KMS-11 (cell line): ENCODE measurements around the gene NXN.

ENCODE experiments used
- H2AFZ ChIP-seq: fragments of 200-600 bp; sonication (generic); 2 replicates; pipeline ENCODE4 v1.6.1; 2016; ENCODE audit warnings: antibody characterized with exemption, mixed run types, low read depth
- H3K27ac ChIP-seq: fragments of 200-600 bp; sonication (generic); 2 replicates; pipeline ENCODE4 v1.6.1; 2016; ENCODE audit warnings: mild to moderate bottlenecking, mixed run types
- H3K27me3 ChIP-seq: fragments of 200-600 bp; sonication (generic); 2 replicates; pipeline ENCODE4 v1.6.1; 2017; ENCODE audit warnings: mild to moderate bottlenecking, low read depth, mixed run types, moderate library complexity; ENCODE audit not compliant: insufficient read depth
- H3K36me3 ChIP-seq: fragments of 200-600 bp; sonication (generic); 2 replicates; pipeline ENCODE4 v1.6.1; 2017; ENCODE audit warnings: mild to moderate bottlenecking, mixed run types; ENCODE audit not compliant: insufficient read depth
- H3K4me1 ChIP-seq: fragments of 200-600 bp; sonication (generic); 2 replicates; pipeline ENCODE4 v1.6.1; 2016; ENCODE audit warnings: mild to moderate bottlenecking, low read depth, mixed run types; ENCODE audit not compliant: poor library complexity, severe bottlenecking
- H3K4me2 ChIP-seq: fragments of 200-600 bp; sonication (generic); 2 replicates; pipeline ENCODE4 v1.7.0; 2016; ENCODE audit warnings: mild to moderate bottlenecking, mixed run types
- H3K4me3 ChIP-seq: fragments of 200-600 bp; sonication (generic); IDR thresholded peaks from 2 replicates; pipeline ENCODE4 v1.6.1; 2017; ENCODE audit warnings: low read depth, low read length, mixed read lengths; ENCODE audit not compliant: insufficient read depth
- H3K79me2 ChIP-seq: fragments of 200-600 bp; sonication (generic); 2 replicates; pipeline ENCODE4 v1.6.1; 2016; ENCODE audit warnings: low read depth, mixed run types; ENCODE audit not compliant: insufficient read depth
- H3K9ac ChIP-seq: fragments of 200-600 bp; sonication (generic); 2 replicates; pipeline ENCODE4 v1.6.1; 2016; ENCODE audit warnings: mild to moderate bottlenecking, mixed run types
- H4K20me1 ChIP-seq: fragments of 200-600 bp; sonication (generic); 2 replicates; pipeline ENCODE4 v1.6.1; 2016; ENCODE audit warnings: mild to moderate bottlenecking, mixed run types; ENCODE audit not compliant: insufficient read depth
- TF ChIP-seq, protein P1 (sequence below): fragments of 200-600 bp; sonication (generic); conservative IDR thresholded peaks from 2 replicates; pipeline ENCODE4 v1.6.1; 2017; ENCODE audit warnings: low read depth, mild to moderate bottlenecking, antibody characterized with exemption, low read length, moderate library complexity, mixed read lengths

NXN gene

DNA sequence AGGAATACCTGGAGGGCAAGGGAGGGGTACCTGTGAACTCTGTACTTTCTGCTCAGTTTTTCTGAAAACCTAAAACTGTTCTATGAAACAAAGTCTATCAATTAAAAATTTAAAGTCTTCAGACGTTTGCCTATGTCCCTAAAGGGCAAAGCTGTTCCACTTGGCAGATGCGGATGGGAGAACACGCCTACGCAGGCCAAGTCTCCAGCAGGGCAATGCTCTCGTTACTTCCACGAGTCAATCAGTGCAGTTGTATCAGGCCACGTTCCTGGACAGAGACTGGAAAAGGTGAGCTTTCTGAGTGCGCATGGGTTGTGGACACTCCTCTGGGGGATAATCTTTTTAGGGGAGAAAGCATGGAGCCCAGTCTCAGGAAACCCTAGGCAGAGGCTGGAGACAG, 86.6 kb downstream of the NXN start:
- H3K4me3 ChIP-seq, result no peak overlapping the region
- peaks cover 16% of the 10 kb centered on the region; the same call in 1 of the 2 replicates for H3K27me3 ChIP-seq
- TF ChIP-seq, protein P1, sequence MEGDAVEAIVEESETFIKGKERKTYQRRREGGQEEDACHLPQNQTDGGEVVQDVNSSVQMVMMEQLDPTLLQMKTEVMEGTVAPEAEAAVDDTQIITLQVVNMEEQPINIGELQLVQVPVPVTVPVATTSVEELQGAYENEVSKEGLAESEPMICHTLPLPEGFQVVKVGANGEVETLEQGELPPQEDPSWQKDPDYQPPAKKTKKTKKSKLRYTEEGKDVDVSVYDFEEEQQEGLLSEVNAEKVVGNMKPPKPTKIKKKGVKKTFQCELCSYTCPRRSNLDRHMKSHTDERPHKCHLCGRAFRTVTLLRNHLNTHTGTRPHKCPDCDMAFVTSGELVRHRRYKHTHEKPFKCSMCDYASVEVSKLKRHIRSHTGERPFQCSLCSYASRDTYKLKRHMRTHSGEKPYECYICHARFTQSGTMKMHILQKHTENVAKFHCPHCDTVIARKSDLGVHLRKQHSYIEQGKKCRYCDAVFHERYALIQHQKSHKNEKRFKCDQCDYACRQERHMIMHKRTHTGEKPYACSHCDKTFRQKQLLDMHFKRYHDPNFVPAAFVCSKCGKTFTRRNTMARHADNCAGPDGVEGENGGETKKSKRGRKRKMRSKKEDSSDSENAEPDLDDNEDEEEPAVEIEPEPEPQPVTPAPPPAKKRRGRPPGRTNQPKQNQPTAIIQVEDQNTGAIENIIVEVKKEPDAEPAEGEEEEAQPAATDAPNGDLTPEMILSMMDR, result no peak
- no peaks in the 10 kb centered on the region for H4K20me1 ChIP-seq
- H3K4me1 ChIP-seq, result no peaks in the 10 kb centered on the region
- no peak overlapping the region for H3K4me2 ChIP-seq
- no peak overlapping the region for H2AFZ ChIP-seq
- H3K27ac ChIP-seq, result no peak overlapping the region
- no peak overlapping the region for H3K9ac ChIP-seq
- no peaks in the 10 kb centered on the region for H3K36me3 ChIP-seq
- H3K79me2 ChIP-seq, result no peaks in the 10 kb centered on the region

DNA sequence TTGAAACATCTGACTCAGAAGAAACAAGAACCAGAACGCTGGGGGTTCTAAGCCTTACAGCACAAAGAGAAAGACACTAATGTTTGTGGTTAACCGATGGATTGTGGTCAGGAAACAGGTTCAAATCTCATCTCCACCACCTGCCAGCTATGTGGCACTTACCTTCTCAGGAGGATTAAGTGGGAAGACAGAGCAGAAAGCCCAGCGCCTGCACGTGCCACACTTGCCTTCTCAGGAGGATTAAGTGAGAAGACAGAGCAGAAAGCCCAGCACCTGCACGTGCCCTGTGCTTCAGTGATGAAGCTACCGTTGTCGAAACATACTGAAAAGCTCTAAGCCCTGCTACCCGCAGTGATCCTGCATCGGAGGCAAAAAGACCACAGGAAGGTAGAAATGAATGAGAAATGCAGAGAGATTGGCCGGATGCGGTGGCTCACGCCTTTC, 90.6 kb downstream of the NXN start:
- TF ChIP-seq, protein P1, result no peak
- Histone ChIP-seq H4K20me1 (no peaks in the 10 kb centered on the region), H3K4me2 (no peak overlapping the region), H3K36me3 (no peaks in the 10 kb centered on the region), H3K4me1 (no peaks in the 10 kb centered on the region), H2AFZ (no peak overlapping the region), H3K79me2 (no peaks in the 10 kb centered on the region), H3K9ac (no peak overlapping the region), H3K27me3 (peaks cover 18% of the 10 kb centered on the region; the same call in 1 of the 2 replicates), H3K4me3 (no peak overlapping the region), H3K27ac (no peak overlapping the region)

DNA sequence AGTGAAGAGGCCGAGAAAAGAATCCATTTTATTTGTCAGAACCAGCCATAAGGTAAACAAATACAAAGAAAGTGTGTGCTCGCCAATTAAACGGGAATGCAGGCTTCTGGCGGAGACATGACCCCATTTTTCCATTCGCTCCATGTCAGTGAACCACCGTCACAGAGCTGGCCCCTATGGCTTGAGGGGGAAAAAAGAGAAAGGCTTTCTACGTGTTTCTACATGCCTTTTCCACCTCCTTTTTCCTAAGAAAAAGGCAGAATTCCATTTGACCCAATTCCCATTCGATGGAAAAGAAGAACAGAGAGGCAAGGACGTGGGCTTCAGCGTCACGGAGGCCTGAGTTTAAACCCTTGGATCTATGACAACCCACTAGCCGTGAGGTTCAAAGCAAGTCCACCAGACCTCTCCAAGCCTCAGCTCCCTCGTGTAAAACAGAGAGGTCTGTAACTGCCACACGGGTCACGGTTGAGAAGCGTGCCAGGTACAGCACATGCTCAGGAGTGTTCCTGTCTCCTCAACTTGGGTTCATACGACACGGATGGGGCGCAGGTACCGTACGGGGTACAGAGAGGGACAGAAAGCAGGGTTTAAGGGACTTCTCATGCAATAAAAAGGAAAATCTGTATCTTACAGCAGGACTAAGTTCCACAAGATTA, 91.9 kb downstream of the NXN start:
- no peaks in the 10 kb centered on the region for H3K4me1 ChIP-seq
- no peak overlapping the region for H2AFZ ChIP-seq
- TF ChIP-seq, protein P1, result no peak
- H3K79me2 ChIP-seq, result no peaks in the 10 kb centered on the region
- peaks cover 17% of the 10 kb centered on the region; the same call in 1 of the 2 replicates for H3K27me3 ChIP-seq
- no peaks in the 10 kb centered on the region for H4K20me1 ChIP-seq
- H3K27ac ChIP-seq, result no peak overlapping the region
- H3K36me3 ChIP-seq, result no peaks in the 10 kb centered on the region
- H3K4me2 ChIP-seq, result no peak overlapping the region
- no peak overlapping the region for H3K4me3 ChIP-seq
- H3K9ac ChIP-seq, result no peak overlapping the region

DNA sequence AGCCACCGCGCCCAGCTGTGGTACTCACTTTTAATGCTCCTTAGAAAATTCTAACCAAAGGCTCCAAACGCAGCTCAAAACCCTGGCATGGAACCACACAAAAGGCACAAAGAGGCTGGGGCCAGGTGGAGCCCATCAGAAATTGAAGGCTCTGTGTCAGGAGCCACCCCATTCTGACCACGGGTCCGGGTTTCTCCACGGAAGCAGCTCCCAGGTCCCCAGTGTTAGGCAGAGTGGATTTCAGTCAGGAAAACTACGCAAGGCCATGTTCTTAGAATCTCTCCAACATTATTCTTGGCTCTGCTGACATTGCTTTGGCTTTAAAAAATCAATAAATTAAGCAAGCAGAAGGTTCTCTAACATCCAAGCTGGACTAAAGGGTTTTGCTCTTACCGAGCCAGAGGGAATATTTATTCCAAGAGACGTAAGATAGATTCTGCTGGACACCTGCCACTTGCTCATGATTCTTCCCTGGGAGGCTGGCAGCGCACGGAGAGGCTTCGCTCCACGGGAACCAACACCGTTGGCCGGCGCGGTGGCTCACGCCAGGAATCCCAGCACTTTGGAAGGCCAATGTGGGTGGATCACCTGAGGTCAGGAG, 93.5 kb downstream of the NXN start:
- Histone ChIP-seq H3K4me2 (no peak overlapping the region), H3K4me3 (no peak overlapping the region), H3K36me3 (no peaks in the 10 kb centered on the region), H3K79me2 (no peaks in the 10 kb centered on the region), H4K20me1 (no peaks in the 10 kb centered on the region), H3K9ac (no peak overlapping the region), H3K27ac (no peak overlapping the region), H2AFZ (no peak overlapping the region), H3K4me1 (no peaks in the 10 kb centered on the region), H3K27me3 (peaks cover 17% of the 10 kb centered on the region; the same call in 1 of the 2 replicates)
- TF ChIP-seq, protein P1, result no peak
